ENCODE data around the gene LRRC8D.

The LRRC8D gene

GRCh38 chr1:89949991-89950624, 129.3 kb downstream of the LRRC8D start:
- Histone ChIP-seq H3K4me1 (ENCODE audit: control insufficient read depth in 1 of 2, insufficient read depth in 2 of 2, low read length in 2 of 2) (no peaks in the 10 kb centered on the region), H3K27ac (ENCODE audit: low read length) (no peak overlapping the region), H3K9me3 (ENCODE audit: control insufficient read depth in 1 of 2, low read length in 2 of 2) (no peaks in the 10 kb centered on the region), H3K27me3 (ENCODE audit: low read depth, low read length) (no peaks in the 10 kb centered on the region), H3K4me3 (ENCODE audit: low read depth in 1 of 2, low read length in 2 of 2) (no peak overlapping the region), H3K36me3 (ENCODE audit: control insufficient read depth in 1 of 2, insufficient read depth in 2 of 2, low read length in 2 of 2) (peaks cover 0 to 3% of the 10 kb centered on the region in 2 donors)

GRCh38 chr1:89950703-89951102, 129.9 kb downstream of the LRRC8D start:
- Histone ChIP-seq H3K4me1 (ENCODE audit: control insufficient read depth in 1 of 2, insufficient read depth in 2 of 2, low read length in 2 of 2) (no peaks in the 10 kb centered on the region), H3K4me3 (ENCODE audit: low read depth in 1 of 2, low read length in 2 of 2) (no peak overlapping the region), H3K27me3 (ENCODE audit: low read depth, low read length) (no peaks in the 10 kb centered on the region), H3K9me3 (ENCODE audit: control insufficient read depth in 1 of 2, low read length in 2 of 2) (no peaks in the 10 kb centered on the region), H3K36me3 (ENCODE audit: control insufficient read depth in 1 of 2, insufficient read depth in 2 of 2, low read length in 2 of 2) (peaks cover 0 to 3% of the 10 kb centered on the region in 2 donors), H3K27ac (ENCODE audit: low read length) (no peak overlapping the region)

GRCh38 chr1:89951766-89952604, 131.2 kb downstream of the LRRC8D start:
- Histone ChIP-seq H3K27me3 (ENCODE audit: low read depth, low read length) (no peaks in the 10 kb centered on the region), H3K36me3 (ENCODE audit: control insufficient read depth in 1 of 2, insufficient read depth in 2 of 2, low read length in 2 of 2) (peaks cover 0 to 3% of the 10 kb centered on the region in 2 donors), H3K4me1 (ENCODE audit: control insufficient read depth in 1 of 2, insufficient read depth in 2 of 2, low read length in 2 of 2) (no peaks in the 10 kb centered on the region), H3K4me3 (ENCODE audit: low read depth in 1 of 2, low read length in 2 of 2) (no peak overlapping the region), H3K9me3 (ENCODE audit: control insufficient read depth in 1 of 2, low read length in 2 of 2) (no peaks in the 10 kb centered on the region), H3K27ac (ENCODE audit: low read length) (no peak overlapping the region)

GRCh38 chr1:89952605-89953130, 131.8 kb downstream of the LRRC8D start:
- no peak overlapping the region for H3K27ac ChIP-seq (ENCODE audit: low read length)
- H3K4me1 ChIP-seq (ENCODE audit: control insufficient read depth in 1 of 2, insufficient read depth in 2 of 2, low read length in 2 of 2): no peaks in the 10 kb centered on the region
- peaks cover 0 to 3% of the 10 kb centered on the region in 2 donors for H3K36me3 ChIP-seq (ENCODE audit: control insufficient read depth in 1 of 2, insufficient read depth in 2 of 2, low read length in 2 of 2)
- no peaks in the 10 kb centered on the region for H3K27me3 ChIP-seq (ENCODE audit: low read depth, low read length)
- no peak overlapping the region for H3K4me3 ChIP-seq (ENCODE audit: low read depth in 1 of 2, low read length in 2 of 2)
- no peaks in the 10 kb centered on the region for H3K9me3 ChIP-seq (ENCODE audit: control insufficient read depth in 1 of 2, low read length in 2 of 2)

GRCh38 chr1:89953131-89953626, 132.3 kb downstream of the LRRC8D start:
- no peak overlapping the region for H3K27ac ChIP-seq (ENCODE audit: low read length)
- no peaks in the 10 kb centered on the region for H3K9me3 ChIP-seq (ENCODE audit: control insufficient read depth in 1 of 2, low read length in 2 of 2)
- H3K4me1 ChIP-seq (ENCODE audit: control insufficient read depth in 1 of 2, insufficient read depth in 2 of 2, low read length in 2 of 2): no peaks in the 10 kb centered on the region
- H3K27me3 ChIP-seq (ENCODE audit: low read depth, low read length): no peaks in the 10 kb centered on the region
- H3K4me3 ChIP-seq (ENCODE audit: low read depth in 1 of 2, low read length in 2 of 2): no peak overlapping the region
- H3K36me3 ChIP-seq (ENCODE audit: control insufficient read depth in 1 of 2, insufficient read depth in 2 of 2, low read length in 2 of 2): peaks cover 0 to 3% of the 10 kb centered on the region in 2 donors

- Histone ChIP-seq H3K9me3 (ENCODE audit: control insufficient read depth in 1 of 2, low read length in 2 of 2) (no peaks in the 10 kb centered on the region), H3K27ac (ENCODE audit: low read length) (no peak overlapping the region), H3K36me3 (ENCODE audit: control insufficient read depth in 1 of 2, insufficient read depth in 2 of 2, low read length in 2 of 2) (peaks cover 0 to 3% of the 10 kb centered on the region in 2 donors), H3K4me3 (ENCODE audit: low read depth in 1 of 2, low read length in 2 of 2) (no peak overlapping the region), H3K27me3 (ENCODE audit: low read depth, low read length) (no peaks in the 10 kb centered on the region), H3K4me1 (ENCODE audit: control insufficient read depth in 1 of 2, insufficient read depth in 2 of 2, low read length in 2 of 2) (no peaks in the 10 kb centered on the region)
Measured at GRCh38 chr1:89953929-89954328, 133.1 kb downstream of the LRRC8D start.

GRCh38 chr1:89954401-89954800, 133.6 kb downstream of the LRRC8D start:
- Histone ChIP-seq H3K27me3 (ENCODE audit: low read depth, low read length) (no peaks in the 10 kb centered on the region), H3K27ac (ENCODE audit: low read length) (no peak overlapping the region), H3K4me3 (ENCODE audit: low read depth in 1 of 2, low read length in 2 of 2) (no peak overlapping the region), H3K4me1 (ENCODE audit: control insufficient read depth in 1 of 2, insufficient read depth in 2 of 2, low read length in 2 of 2) (no peaks in the 10 kb centered on the region), H3K9me3 (ENCODE audit: control insufficient read depth in 1 of 2, low read length in 2 of 2) (no peaks in the 10 kb centered on the region), H3K36me3 (ENCODE audit: control insufficient read depth in 1 of 2, insufficient read depth in 2 of 2, low read length in 2 of 2) (peaks cover 0 to 3% of the 10 kb centered on the region in 2 donors)

GRCh38 chr1:89955311-89956205, 134.7 kb downstream of the LRRC8D start:
- Histone ChIP-seq H3K9me3 (ENCODE audit: control insufficient read depth in 1 of 2, low read length in 2 of 2) (no peaks in the 10 kb centered on the region), H3K4me3 (ENCODE audit: low read depth in 1 of 2, low read length in 2 of 2) (no peak overlapping the region), H3K27ac (ENCODE audit: low read length) (no peak overlapping the region), H3K36me3 (ENCODE audit: control insufficient read depth in 1 of 2, insufficient read depth in 2 of 2, low read length in 2 of 2) (peaks cover 0 to 3% of the 10 kb centered on the region in 2 donors), H3K4me1 (ENCODE audit: control insufficient read depth in 1 of 2, insufficient read depth in 2 of 2, low read length in 2 of 2) (no peaks in the 10 kb centered on the region), H3K27me3 (ENCODE audit: low read depth, low read length) (no peaks in the 10 kb centered on the region)

GRCh38 chr1:89957107-89957506, 136.3 kb downstream of the LRRC8D start:
- Histone ChIP-seq H3K9me3 (ENCODE audit: control insufficient read depth in 1 of 2, low read length in 2 of 2) (no peaks in the 10 kb centered on the region), H3K36me3 (ENCODE audit: control insufficient read depth in 1 of 2, insufficient read depth in 2 of 2, low read length in 2 of 2) (peaks cover 0 to 3% of the 10 kb centered on the region in 2 donors), H3K27me3 (ENCODE audit: low read depth, low read length) (no peaks in the 10 kb centered on the region), H3K27ac (ENCODE audit: low read length) (no peak overlapping the region), H3K4me3 (ENCODE audit: low read depth in 1 of 2, low read length in 2 of 2) (no peak overlapping the region), H3K4me1 (ENCODE audit: control insufficient read depth in 1 of 2, insufficient read depth in 2 of 2, low read length in 2 of 2) (peaks cover 0 to 3% of the 10 kb centered on the region in 2 donors)

GRCh38 chr1:89958851-89959654, 138.2 kb downstream of the LRRC8D start:
- H3K9me3 ChIP-seq (ENCODE audit: control insufficient read depth in 1 of 2, low read length in 2 of 2): no peaks in the 10 kb centered on the region
- H3K36me3 ChIP-seq (ENCODE audit: control insufficient read depth in 1 of 2, insufficient read depth in 2 of 2, low read length in 2 of 2): no peaks in the 10 kb centered on the region
- H3K27ac ChIP-seq (ENCODE audit: low read length): no peak overlapping the region
- H3K27me3 ChIP-seq (ENCODE audit: low read depth, low read length): no peaks in the 10 kb centered on the region
- H3K4me3 ChIP-seq (ENCODE audit: low read depth in 1 of 2, low read length in 2 of 2): no peak overlapping the region
- H3K4me1 ChIP-seq (ENCODE audit: control insufficient read depth in 1 of 2, insufficient read depth in 2 of 2, low read length in 2 of 2): peaks cover 0 to 3% of the 10 kb centered on the region in 2 donors
